Activated CD4-positive, alpha-beta T cell treated with anti-CD3 and anti-CD28 coated beads, Interleukin-2, Interleukin-4, amounts not matched to agents 100 ng/mL and 50 ng/mL, durations not matched to agents 16 hours and 8 hours (primary cell): ENCODE results near the gene ANTXRL.
"Not testable (repeated sequence)": the region's sequence is repeated elsewhere in the genome, so short reads cannot be mapped to it uniquely, and the experiment has no call there.

Experiments used
- DNase-seq: peaks from one replicate; pipeline ENCODE4 v3.0.0-alpha.2; 2020; ENCODE audit warnings: low spot score

Gene ANTXRL

DNA sequence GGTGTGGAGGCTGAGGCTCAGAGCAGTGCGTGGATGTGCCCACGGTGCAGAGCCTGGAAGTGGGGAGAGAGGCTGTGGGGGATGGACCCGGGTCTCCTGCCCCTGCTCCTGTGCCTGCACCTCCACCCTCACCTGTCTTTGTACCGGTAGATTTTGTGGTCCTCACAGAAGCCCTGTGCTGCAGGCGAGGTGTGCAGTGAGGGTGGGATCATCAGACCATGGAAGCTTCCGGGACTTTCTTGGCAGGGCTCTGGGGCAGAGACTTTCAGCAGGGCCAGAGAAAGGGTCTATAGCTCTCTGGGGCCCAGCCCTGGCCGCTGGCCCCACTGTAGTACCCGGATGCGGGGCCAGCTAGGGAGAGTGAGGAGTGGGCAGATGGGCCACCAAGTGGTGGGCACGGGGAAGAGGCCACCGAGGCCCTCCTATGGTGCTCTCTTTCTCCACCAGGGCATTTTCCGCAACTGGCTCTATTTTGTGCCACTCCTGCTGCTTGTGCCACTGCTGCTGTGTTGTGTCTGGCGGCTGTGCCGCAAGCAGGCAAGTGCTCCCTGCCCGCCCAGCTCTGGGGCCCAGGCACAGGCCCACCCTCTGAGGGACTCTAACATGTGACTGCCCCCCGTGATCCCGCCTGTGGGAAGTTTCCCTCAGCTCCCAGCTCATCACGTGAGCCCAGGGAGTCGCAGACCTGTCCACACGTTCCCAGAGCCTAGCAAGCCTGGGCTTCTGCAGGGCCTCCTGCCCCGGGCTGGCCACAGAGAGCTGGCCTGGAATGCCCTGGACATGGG lies 22.1 kb downstream of the ANTXRL start:
- DNase-seq = no peak

DNA sequence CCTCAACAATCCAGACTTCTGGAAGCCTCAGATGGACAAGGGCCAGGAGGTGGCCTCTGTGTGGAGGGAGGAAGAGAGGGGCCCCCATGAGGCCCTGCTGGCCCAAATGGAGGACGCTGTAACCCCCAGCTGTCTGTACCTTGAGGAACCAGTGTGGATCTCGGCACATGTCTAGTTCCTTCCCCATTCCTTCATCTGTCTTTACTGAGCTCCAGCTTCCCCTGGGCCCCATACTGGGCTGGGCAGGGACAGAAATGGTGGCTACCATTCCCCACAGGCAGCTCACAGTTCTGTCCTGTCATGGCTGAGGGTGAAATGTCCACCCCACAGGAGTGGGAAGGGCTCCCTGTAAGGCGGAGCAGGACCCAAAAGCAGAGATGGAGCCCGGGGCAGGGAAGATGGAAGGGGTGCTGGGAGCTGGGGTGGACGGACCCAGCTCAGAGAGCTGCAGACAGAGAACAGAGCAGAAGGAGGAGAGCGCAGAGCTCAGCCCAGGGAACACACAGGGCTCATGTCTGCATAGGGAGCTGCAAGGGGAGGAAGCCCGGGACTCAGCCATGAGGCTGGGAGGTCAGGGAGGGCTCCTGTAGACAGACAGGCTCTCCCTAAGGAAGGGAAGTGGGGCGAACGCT lies 22.8 kb downstream of the ANTXRL start:
- DNase-seq = no peak

DNA sequence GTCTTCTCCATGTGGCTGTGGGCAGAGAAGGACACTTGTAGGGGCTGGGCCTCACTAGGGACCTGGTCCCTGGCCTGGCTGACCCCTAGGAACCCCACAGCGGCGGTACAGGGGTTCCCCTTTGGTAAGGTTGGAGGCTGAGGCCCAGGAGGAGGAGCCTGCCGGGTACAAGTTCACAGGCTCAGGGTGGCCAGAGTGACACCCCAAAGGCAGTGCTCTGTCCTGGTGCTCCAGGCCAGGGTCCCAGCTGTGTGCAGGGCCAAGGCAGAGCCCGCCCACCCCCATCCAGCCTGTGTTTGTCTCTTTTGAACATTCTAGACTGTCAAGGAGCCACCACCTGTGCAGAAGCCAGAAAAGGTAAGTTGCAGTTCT lies 23.3 kb downstream of the ANTXRL start:
- no peak for DNase-seq

DNA sequence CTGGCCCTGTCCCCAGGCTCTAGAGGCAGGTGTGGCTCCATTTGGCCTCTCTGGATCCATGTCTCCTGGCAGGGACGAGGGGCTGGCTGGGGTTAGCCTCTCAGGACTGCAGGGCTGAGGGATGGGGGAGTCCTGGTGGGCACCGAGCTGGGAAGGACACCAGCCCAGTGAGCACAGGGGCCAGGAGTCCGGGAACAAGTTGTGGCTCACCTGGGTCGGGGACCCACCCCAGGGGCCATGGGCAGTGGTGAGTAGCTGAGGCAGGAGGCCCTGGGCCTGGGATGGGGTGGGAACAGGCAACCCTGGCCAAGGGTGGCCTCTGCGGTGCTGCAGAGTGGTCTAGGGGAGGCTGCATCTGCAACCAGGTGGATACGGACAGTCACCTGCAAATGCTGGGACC lies 24.1 kb downstream of the ANTXRL start:
- no peak for DNase-seq

DNA sequence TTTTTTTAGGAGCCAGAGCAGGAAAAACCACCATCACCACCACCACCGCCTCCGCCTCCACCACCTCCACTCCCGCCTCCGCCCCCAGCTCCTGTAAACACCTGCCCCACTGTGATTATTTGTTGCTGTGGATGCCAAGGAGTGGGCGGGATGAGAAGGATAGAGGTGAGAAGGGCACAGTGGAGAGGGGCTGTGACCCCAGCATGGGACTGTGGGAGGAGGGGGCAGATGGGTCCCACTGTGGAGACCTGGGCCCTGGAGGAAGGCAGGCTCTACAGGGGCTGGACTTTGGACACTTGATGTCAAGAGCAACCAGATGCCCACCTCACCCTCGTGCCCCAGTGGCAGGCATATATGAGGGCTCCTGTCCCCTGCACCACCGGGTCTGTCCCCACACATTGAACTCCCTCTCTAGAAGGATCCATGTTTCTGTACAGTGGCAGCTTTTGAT lies 24.7 kb downstream of the ANTXRL start:
- no peak for DNase-seq

DNA sequence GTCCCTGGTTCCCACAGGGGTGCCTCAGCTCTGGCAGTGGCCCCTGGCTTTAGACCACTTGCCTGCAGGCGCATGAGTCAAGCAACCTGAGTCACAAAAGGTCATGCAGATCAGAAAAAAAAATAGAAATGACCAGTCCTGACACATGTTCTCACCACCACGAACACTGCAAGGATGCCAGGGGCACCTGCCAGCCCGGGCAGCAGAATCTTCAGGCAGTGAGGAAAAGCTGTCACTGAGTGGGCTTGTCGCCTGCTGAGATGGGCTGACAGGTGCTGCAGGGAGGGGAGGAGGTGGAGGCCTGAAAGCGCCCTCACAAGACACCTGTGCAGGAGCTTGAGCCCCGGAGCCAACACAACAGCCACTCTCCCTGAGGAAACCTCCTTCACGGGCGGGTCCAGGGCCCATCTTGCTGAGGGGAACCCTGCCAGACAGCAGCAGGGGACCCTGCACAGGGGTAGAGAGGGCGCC lies 25.2 kb downstream of the ANTXRL start:
- not testable (repeated sequence) for DNase-seq

DNA sequence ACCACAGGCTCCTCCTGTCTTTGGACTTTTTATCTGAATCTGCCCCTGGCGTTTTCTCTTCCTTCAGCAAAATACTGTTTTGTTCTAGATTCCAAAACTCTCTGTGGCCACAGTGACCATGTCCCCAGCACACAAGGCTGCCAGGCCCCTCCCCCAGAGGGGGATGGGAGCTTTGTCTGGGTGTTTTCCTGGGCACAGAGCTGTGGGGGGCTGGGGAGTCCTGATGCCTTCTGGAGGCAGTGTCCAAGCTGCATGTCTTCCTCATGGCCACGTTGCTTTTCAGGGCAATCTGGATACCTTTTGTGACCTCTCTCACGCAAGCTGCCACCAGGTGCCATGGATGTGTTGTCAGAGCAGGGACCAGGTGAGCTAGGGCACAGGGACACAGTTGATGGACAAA lies 26.2 kb downstream of the ANTXRL start:
- DNase-seq = no peak

DNA sequence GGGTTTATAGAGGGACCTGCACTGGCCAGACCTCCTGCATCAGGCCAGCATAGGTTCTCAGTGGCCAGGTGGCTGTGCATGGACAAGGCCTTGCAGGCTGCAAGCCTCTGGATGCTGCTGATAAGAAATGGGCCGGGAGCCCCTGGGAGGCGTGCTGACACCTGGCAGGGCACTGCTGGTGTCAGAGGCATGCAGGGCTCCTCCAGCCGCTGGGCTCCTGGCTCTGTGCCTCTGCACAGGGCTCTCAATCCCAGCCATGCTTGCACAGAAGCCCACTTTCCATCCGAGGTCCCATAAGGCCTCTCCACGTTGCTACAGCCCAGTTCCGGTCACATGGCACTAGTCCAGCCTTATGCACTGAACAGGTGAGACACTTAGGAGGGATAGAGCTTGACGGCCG lies 27.3 kb downstream of the ANTXRL start:
- DNase-seq = no peak

DNA sequence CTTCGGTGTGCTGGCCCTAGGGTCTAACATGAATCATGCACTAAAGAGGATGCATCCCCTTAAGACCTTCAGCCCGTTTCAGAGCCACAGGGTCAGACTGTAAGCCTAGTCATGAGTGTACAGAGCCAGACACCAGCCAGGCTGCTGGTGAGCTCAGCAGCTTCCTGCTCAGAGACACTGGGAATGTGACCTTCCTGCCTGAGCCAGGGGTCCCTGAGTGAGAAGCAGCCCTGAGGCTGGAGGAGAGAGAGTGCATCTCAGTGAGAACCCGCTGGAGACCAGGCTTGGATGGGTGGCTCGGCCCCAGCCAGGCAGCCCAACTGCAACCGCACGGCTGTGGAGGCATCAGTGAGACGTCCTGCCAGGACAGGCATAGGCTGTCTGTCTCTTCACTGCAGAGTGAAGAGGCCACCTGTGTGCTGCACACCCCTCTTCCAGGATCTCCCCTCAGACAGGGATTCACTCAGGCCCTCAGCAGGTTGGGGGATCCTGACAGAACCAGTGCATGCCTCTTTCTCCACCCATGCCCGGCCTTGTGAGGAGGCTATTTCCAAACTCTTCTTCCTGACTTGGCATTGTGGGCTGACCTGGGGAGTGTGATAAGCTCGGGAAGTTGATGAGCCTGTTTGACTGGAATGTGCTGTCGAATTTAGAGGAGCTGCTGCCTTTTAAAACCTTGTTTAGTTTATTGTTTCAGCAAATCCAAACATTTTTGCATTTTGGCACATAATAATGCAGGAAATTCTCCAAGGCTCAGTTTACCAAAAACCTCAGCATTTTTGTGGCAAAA lies 28.5 kb downstream of the ANTXRL start:
- not testable (repeated sequence) for DNase-seq

DNA sequence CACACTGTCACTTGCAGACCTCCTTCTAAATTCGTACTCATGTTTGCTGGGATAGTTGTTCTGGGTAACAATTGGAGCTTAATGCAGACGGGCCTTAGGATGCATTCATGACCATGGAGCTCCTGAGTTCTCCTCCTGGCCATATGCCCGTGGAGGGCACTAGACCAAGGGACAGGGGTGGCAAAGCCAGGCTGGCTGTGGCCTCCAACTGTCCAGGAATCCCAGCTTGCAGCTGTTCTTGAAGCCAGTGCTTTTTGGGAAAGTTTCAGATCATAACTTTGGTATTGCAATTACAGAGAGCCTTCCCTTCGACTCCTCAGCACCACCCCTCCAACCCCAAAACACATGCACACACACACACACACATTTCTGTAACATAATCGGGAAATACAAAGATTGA lies 30.6 kb downstream of the ANTXRL start:
- no peak for DNase-seq

DNA sequence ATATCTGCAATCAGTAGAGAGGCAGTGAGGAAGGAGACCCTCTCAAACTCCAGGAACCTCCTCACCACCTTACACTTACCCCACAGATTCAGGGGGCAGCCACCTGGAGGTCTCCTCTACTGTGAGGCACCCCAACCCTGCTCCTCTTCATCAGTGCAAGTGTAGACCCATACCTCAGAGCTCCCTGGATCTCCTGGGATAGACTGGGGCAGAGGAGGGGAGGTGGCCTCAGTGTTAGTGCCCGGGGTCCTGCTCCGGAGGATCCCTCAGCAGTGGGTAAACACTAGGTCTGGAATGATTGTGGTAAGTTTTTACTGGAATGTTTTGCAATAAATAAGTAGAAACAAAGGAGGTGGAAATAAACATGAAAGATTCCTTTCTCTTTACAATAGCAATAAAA lies 31.1 kb downstream of the ANTXRL start:
- DNase-seq = no peak

DNA sequence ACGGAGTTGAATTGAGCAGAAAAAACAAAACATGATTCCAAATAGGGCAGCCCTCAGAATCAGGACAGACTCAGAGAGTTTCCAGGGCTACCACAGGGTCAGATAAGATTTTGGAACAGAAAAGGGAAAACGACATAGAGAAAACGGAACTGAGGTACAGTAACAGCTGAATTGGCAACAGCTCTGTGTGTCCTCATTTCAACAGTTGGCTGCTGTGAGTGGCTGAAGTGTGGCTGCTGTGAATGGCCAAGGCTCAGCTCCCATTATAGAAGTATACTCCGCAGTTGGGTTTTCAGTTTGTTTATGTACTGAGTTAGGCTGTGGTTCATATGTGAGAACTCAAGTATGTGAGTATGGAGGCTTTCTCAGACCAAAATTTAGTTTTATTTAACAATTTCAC lies 32.0 kb downstream of the ANTXRL start:
- no peak for DNase-seq

DNA sequence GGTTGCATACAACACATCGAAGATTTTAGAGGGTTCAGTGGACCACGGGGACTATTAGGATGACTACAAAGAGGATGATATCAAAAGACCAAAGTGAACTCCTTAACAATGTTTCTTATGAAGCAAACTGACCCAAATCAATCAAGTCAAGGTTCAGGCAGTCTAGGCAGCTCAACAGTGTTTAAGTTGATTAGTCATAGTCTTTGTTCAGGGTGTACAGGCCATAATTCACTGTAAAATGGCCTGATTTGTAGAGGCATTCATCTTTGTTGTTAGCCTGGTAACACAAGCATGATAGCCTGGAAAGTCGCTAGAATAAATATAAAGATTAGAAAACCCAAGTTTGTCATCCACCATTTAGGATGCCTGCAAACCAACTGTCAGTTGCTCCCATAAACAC lies 32.6 kb downstream of the ANTXRL start:
- DNase-seq = no peak

DNA sequence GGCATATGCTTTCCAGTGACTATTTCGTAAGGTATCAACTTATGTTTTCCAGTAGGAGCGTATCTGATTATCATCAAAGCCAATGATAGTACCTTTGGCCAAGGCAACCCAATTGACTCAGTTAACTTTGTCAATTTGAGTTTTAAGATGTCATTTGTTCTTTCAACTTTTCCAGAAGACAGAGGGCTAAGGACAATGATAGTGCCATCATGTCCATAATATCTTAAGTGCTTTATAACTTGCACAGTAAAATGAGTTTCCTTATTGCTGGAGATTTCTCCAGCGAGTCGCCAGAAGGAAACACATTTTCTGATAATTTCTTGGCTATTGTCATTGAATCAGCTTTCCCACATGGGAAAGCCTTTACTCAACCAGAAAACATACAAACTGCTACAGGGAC lies 35.0 kb downstream of the ANTXRL start:
- DNase-seq = no peak

DNA sequence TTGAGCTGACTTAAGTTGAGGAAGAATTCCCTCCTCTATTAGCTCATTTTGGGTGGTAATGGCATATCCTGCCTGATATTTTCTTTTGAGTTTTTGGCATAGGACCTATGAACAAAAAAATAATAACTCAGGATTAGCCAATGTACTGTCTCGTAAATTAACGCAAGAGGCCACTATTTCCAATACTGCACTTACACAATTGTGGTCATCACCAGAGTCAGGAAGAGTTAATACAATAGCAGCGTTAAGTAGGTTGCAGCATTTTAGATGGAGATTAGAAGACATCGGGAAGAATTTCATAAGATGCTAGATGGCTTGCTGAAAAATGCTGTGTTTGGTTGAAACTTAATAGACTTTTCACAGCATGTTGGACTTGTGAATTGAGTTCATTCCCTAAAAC lies 36.4 kb downstream of the ANTXRL start:
- no peak for DNase-seq

DNA sequence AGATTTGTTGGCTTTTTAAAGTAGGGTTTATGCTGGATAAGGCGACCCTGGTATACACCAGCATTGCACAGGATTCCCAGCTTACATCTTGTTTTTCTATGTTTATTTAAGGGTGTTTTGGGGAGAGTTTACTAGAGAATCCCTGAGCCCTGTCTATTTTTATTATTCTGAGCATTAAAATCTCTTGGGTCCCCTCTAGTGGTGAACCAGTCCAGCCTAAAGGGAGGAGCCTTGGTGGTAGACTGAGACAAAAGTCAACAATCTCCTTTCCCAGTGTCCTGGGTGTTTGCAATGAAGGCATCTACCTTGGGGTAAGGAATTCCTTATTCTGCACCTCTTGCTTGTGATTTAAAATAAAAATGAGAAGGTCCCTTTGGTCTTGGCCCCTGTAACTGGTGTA lies 38.2 kb downstream of the ANTXRL start:
- DNase-seq = no peak

DNA sequence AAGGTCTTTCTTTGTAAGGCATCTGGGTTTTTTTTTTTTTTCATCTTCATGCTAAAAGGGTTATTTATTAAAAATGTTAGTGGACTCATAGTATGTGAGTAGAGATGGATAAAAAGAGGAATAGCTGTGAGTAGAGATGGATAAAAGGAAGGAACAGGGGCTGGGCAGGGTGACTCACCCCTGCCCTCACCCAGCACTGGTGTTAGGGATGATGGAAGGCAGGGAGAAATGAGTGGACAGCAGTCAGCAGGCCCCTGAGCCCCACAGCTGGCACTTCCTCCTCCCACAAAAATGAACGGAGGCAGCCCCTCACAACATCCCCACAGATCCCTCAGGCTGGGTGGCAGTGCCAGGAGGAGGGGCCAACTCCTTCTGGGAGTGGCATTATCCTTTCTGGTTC lies 39.3 kb downstream of the ANTXRL start:
- DNase-seq = no peak

DNA sequence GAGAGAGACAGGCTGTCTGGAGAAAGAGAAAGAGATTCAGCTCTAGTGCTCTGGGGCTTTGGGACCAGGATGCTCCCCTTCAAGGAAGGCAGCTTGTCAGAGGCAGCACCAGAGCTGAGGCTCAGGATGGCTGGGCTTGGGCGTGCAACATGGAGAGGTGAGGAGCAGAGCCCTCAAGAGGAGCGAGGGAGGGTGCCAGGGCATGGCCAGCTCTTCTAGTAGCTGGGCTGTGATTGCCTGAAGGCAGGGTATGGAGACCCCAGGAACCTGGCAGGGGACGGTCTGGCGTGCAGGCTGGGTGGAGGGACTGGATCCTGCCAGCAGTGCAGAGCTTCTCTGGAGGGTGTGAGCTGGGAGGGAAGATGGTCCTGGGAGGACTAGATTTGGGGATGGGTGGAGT lies 40.2 kb downstream of the ANTXRL start:
- DNase-seq = no peak

DNA sequence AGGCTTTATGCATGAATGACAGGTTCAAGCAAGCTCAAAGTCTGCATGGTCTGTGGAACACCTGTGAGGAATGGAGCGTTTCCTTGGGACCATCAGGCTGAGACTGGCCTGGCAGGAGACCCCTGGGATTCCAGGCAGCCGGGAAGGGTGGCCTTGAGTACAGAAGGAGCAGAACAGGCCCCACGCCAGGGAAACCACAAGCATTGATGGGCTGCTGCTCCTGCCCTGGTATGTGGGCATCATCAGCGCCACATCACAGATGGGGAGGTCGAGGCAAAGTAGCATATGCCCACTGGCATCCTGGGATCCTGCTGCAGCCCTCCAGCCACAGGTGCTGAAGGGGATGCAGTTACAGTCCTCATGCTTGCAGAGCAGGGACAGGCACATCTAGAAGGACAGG lies 40.9 kb downstream of the ANTXRL start:
- no peak for DNase-seq

DNA sequence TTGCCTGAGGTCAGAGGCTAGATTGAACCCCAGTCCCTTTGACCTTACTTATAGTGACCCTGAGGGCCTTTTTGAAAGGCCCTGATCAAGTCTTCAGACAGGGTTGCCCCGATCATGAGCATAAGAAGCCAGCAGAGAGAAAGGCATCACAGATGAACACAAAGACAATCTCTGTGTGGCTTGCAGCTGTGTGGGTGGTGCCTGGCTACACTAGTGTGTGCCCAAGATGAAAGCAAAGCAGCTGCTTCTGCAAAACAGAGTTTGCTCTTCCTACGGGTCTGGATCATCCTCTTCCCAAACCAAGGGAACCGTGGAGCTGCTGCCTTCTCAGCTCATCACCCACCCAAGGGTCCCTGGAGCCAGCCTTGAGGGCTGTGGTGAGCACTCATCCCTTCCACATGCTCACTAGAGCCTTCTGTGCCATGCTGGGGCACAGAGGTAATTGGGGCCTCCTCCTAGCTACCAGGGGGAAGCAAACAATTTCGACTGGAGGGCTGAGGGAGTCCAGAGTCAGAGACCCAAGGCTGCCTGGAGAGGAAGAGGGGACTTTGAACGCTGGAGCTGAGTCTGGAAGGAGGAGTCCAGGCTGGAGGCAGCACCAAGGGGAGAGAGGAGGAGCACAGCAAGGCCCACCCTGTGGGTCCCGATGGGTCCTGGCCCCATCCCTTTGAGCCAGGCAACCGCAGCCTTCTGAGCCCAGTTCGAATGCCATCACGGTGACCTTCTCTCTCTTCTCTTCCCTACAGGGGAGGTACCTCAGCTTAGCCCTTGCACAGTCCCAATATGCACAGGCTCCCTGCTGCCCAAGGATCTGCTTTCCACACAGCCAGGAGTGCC lies 42.3 kb downstream of the ANTXRL start:
- no peak for DNase-seq

DNA sequence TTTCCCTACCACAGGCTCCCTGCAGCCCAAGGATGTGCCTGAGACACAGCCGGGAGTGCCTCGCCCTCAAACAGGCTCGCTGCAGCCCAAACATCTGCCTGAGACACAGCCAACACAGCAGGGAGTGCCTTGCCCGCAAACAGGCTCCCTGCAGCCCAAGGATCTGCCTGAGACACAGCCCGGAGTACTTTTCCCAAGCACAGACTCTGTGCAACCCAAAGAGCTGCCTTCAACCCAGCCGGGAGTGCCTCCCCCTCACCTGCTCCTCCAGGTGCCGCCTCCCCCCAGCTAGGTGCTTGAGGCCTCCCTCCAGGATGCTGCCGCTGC lies 42.9 kb downstream of the ANTXRL start:
- no peak for DNase-seq

DNA sequence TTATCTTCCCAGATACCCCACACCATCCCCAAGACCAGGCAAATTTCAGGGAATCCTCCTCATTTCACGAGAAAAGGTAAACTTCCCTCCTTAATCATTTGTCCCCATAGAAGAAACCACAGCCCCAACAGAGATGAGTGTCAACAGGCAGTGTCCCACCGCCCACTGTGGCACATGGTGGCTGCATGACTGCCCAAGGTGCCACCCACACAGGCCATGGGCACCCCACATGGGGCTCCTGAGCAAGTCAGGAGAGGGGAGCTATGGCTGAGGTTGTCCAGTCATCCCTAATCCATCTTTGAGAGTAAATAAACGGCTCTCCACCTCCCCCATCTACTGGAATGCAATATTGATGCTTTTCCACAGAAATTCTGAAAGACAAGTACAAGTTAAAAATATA lies 44.1 kb downstream of the ANTXRL start:
- no peak for DNase-seq
